MM.1S (cell line): ENCODE results near the gene ADAM11.

Source experiments
- EZH2 ChIP-seq: fragments of 300-600 bp; sonication (generic); optimal IDR thresholded peaks from 2 replicates; pipeline ENCODE3; 2017; ENCODE audit warnings: low read depth, mild to moderate bottlenecking, antibody characterized with exemption, low read length, mixed read lengths
- EZH2phosphoT487 ChIP-seq: fragments of 300-600 bp; sonication (generic); IDR thresholded peaks from 2 replicates; pipeline ENCODE4 v1.6.1; 2018; ENCODE audit warnings: antibody characterized with exemption, low read length
- TF ChIP-seq, protein P1 (sequence below): fragments of 300-600 bp; sonication (generic); IDR thresholded peaks from 2 replicates; pipeline ENCODE4 v1.5.1; 2016; ENCODE audit warnings: antibody characterized with exemption, low read length, mixed read lengths

DNA sequence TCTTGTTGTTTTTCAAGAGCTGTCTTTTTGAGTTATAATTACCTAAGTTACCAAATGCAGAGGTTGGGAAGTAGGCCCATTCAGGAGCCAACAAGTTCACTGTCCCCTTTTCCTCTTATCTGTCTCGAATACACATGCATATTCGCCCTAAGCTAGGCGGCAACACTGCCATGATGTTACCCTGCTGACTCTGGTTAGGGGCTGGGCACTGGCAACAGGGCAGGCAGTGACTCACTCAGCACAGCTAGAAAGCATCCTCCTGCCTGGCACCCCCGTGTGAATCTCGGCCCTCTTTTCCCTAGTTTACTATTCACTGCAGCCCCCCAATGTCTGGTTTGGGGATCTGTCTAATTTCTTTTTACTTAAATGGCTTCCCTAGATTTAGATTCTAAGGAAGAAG is 36.5 kb upstream of the ADAM11 start:
- TF ChIP-seq, protein P1, sequence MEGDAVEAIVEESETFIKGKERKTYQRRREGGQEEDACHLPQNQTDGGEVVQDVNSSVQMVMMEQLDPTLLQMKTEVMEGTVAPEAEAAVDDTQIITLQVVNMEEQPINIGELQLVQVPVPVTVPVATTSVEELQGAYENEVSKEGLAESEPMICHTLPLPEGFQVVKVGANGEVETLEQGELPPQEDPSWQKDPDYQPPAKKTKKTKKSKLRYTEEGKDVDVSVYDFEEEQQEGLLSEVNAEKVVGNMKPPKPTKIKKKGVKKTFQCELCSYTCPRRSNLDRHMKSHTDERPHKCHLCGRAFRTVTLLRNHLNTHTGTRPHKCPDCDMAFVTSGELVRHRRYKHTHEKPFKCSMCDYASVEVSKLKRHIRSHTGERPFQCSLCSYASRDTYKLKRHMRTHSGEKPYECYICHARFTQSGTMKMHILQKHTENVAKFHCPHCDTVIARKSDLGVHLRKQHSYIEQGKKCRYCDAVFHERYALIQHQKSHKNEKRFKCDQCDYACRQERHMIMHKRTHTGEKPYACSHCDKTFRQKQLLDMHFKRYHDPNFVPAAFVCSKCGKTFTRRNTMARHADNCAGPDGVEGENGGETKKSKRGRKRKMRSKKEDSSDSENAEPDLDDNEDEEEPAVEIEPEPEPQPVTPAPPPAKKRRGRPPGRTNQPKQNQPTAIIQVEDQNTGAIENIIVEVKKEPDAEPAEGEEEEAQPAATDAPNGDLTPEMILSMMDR = no peak
- TF ChIP-seq EZH2 (no peak), EZH2phosphoT487 (no peak)
